ENCODE results near the gene AK6. TPM values are rescaled to one million over a fixed set of nuclear protein-coding genes. Genes with fewer than 3 reads are reported as not detected.
"Not testable (repeated sequence)": the region's sequence is repeated elsewhere in the genome, so short reads cannot be mapped to it uniquely, and the experiment has no call there.

Gene AK6
- total RNA-seq, 2 experiments from 2014 or later, result 63.2 to 93.8 TPM

GRCh38 chr5:69335341-69335935 is 33.9 kb downstream of the AK6 start:
- ATAC-seq (no peak), DNase-seq (no peak)
- H3K4me3 Mint-ChIP-seq, result no peak overlapping the region
- H3K4me1 Mint-ChIP-seq, result peaks cover 15% of the 10 kb centered on the region
- POLR2A ChIA-PET, result interaction anchor here (0.6 to 0.8 kb wide), 2 partner anchors 9 to 118 kb away, joined by 4 read pairs; a partner anchor contains a TSS
- no peaks in the 10 kb centered on the region for H3K9me3 Mint-ChIP-seq (ENCODE audit: low read depth)
- H3K27ac Mint-ChIP-seq, result no peak overlapping the region
- no peaks in the 10 kb centered on the region for H3K27me3 Mint-ChIP-seq
- peaks cover 3% of the 10 kb centered on the region for H3K36me3 Mint-ChIP-seq (ENCODE audit: low read depth)
- intact Hi-C loops (cut with DNase I, micrococcal nuclease), result loop anchor here (2.0 to 10.0 kb wide), 6 partner anchors 101 to 1121 kb away; partner anchors contain the start of genes CCNB1 (in 1 of the 2), CDK7 (in 1 of the 2) and PIK3R1 (in 1 of the 2)
- CTCF ChIA-PET, result interaction anchor here (0.6 to 1.7 kb wide), 8 partner anchors 7 to 306 kb away, joined by 3 to 7 read pairs (median 4); partner anchors contain the start of gene CDK7

GRCh38 chr5:69334793-69335268 is 34.5 kb downstream of the AK6 start:
- POLR2A ChIA-PET, result interaction anchor here (0.7 to 0.8 kb wide), 2 partner anchors 33 to 118 kb away, joined by 3 to 4 read pairs; a partner anchor contains a TSS
- intact Hi-C loops (cut with DNase I, micrococcal nuclease), result loop anchor here (1.0 to 10.0 kb wide), 7 partner anchors 100 to 1120 kb away; partner anchors contain the start of genes CCNB1 (in 1 of the 2), CDK7 (in 1 of the 2) and PIK3R1 (in 1 of the 2)
- DNase-seq (peak; percentile 91), ATAC-seq (peak; percentile 78)
- no peak overlapping the region for H3K27ac Mint-ChIP-seq
- H3K4me3 Mint-ChIP-seq, result no peak overlapping the region
- H3K9me3 Mint-ChIP-seq (ENCODE audit: low read depth), result no peaks in the 10 kb centered on the region
- H3K27me3 Mint-ChIP-seq, result no peaks in the 10 kb centered on the region
- H3K36me3 Mint-ChIP-seq (ENCODE audit: low read depth), result peaks cover 5% of the 10 kb centered on the region
- CTCF ChIA-PET, result interaction anchor here (0.6 to 1.7 kb wide), 14 partner anchors 8 to 305 kb away, joined by 3 to 7 read pairs (median 3); partner anchors contain the start of genes CDK7 and SLC30A5
- H3K4me1 Mint-ChIP-seq, result peaks cover 15% of the 10 kb centered on the region

DNA sequence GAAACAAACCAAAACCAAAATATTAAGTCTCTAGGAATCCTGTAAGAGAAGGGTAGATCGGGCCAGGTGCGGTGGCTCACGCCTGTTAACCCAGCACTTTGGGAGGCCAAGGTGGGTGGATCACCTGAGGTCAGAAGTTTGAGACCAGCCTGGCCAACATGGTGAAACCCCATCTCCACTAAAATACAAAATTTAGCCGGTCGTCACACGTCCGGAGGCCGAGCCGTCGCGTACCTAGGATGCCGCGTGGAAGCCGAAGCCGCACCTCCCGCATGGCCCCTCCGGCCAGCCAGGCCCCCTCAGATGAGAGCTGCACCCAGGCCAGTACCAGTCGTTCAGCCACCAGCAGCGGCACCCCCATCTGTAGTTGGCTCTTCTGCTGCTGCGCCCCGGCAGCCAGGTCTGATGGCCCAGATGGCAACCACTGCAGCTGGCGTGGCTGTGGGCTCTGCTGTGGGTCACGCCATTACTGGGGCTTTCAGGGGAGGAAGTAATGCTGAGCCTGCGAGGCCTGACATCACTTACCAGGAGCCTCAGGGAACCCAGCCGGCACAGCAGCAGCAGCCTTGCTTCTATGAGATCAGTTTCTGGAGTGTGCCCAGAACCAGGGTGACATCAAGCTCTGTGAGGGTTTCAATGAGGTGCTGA is 35.5 kb downstream of the AK6 start:
- POLR2A ChIA-PET; H3K4me3 Mint-ChIP-seq; H3K27me3 Mint-ChIP-seq; DNase-seq; H3K9me3 Mint-ChIP-seq (ENCODE audit: low read depth); H3K27ac Mint-ChIP-seq; ATAC-seq; H3K36me3 Mint-ChIP-seq (ENCODE audit: low read depth): not testable (repeated sequence)
- peaks cover 15% of the 10 kb centered on the region for H3K4me1 Mint-ChIP-seq
- CTCF ChIA-PET, result interaction anchor here (0.7 to 1.7 kb wide), 8 partner anchors 9 to 240 kb away, joined by 3 to 5 read pairs (median 3); partner anchors contain the start of gene SLC30A5
- intact Hi-C loops (cut with DNase I, micrococcal nuclease), result loop anchor here (1.0 to 10.0 kb wide), 7 partner anchors 99 to 1119 kb away; partner anchors contain the start of genes CCNB1 (in 1 of the 2), CDK7 (in 1 of the 2) and PIK3R1 (in 1 of the 2)

DNA sequence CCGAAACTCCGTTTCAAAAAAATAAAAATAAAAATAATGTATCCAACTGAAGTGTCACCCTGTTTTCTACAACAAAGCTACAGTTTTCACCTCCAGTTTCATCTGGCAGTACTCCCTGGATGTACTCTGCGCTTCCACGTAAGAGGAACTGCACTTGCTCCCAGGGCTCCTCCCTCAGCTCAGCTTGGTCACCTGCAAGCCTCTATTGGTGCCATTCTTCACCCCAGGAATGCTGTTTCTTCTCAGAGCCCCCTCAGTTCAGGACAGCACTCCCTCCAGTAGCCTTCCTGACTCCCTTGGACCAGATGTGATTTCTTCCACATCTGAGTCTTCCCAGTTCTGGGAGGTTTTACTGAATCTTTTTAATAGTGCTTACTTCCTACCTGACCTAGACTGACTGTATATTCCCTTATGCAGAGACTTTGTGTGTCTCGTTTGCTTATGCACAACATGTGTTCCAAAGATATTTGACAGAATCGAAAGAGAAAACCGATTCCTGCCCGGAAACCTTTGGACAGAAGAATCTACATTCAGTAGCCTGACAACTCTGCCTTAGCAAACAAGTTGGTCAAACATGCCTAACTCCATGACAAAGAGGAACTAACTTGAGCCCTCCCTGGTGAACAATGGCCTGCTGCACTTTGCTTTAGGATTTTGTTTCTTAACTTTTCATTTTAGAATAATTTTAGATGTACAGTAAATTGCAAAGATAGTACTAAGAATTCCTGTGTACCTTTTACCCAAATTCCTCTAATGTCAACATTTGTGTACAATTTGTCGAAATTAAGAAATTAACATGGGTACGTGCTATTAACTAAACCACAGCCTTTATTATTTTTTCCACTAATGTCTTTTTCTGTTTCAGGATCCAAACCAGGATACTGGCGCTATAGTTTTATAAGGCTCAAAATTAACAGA is 37.5 kb downstream of the AK6 start:
- no peak for DNase-seq
- Mint-ChIP-seq H3K36me3 (ENCODE audit: low read depth) (peaks cover 5% of the 10 kb centered on the region), H3K27ac (peak overlapping the region; percentile 98), H3K27me3 (no peaks in the 10 kb centered on the region), H3K4me1 (peaks cover 15% of the 10 kb centered on the region), H3K9me3 (ENCODE audit: low read depth) (no peaks in the 10 kb centered on the region), H3K4me3 (peak overlapping the region; percentile 75)
- no peak for ATAC-seq
- ChIA-PET CTCF (interaction anchor here (0.8 to 1.2 kb wide), 2 partner anchors 30 to 238 kb away, joined by 3 to 8 read pairs; partner anchors contain the start of gene SLC30A5), POLR2A (interaction anchor here (0.6 to 1.2 kb wide), 3 partner anchors 14 to 97 kb away, joined by 3 to 5 read pairs (median 4); partner anchors contain the start of genes AK6, CDK7, RAD17 and TAF9)
- intact Hi-C loops (cut with DNase I, micrococcal nuclease), result loop anchor here (1.0 to 10.0 kb wide), 9 partner anchors 38 to 1117 kb away; partner anchors contain the start of genes AK6 (in 2 of the 2), CDK7 (in 2 of the 2), RAD17 (in 2 of the 2) and TAF9 (in 2 of the 2)

GRCh38 chr5:69329905-69330489 is 39.3 kb downstream of the AK6 start:
- H3K36me3 Mint-ChIP-seq (ENCODE audit: low read depth), result peaks cover 5% of the 10 kb centered on the region
- no peaks in the 10 kb centered on the region for H3K27me3 Mint-ChIP-seq
- POLR2A ChIA-PET, result no interaction called here
- no peak for DNase-seq
- H3K4me3 Mint-ChIP-seq, result no peak overlapping the region
- no peak overlapping the region for H3K27ac Mint-ChIP-seq
- no peak for ATAC-seq
- CTCF ChIA-PET, result no interaction called here
- intact Hi-C loops (cut with DNase I, micrococcal nuclease), result loop anchor here (10.0 kb wide), 4 partner anchors 95 to 1115 kb away; partner anchors contain the start of genes CCNB1 (in 1 of the 2), CDK7 (in 1 of the 2) and PIK3R1 (in 1 of the 2)
- peaks cover 15% of the 10 kb centered on the region for H3K4me1 Mint-ChIP-seq
- H3K9me3 Mint-ChIP-seq (ENCODE audit: low read depth), result no peaks in the 10 kb centered on the region

- intact Hi-C loops (cut with DNase I, micrococcal nuclease), result no loop called here
- peaks cover 3% of the 10 kb centered on the region for H3K36me3 Mint-ChIP-seq (ENCODE audit: low read depth)
- ChIA-PET POLR2A (no interaction called here), CTCF (no interaction called here)
- no peaks in the 10 kb centered on the region for H3K9me3 Mint-ChIP-seq (ENCODE audit: low read depth)
- H3K27me3 Mint-ChIP-seq, result no peaks in the 10 kb centered on the region
- no peak for ATAC-seq
- H3K4me1 Mint-ChIP-seq, result no peaks in the 10 kb centered on the region
- H3K4me3 Mint-ChIP-seq, result no peak overlapping the region
- H3K27ac Mint-ChIP-seq, result no peak overlapping the region
- DNase-seq, result no peak
Measured at GRCh38 chr5:69326365-69326764, 43.0 kb downstream of the AK6 start.

GRCh38 chr5:69317391-69317790 is 51.9 kb downstream of the AK6 start:
- Mint-ChIP-seq H3K27ac (no peak overlapping the region), H3K4me1 (no peaks in the 10 kb centered on the region), H3K27me3 (no peaks in the 10 kb centered on the region), H3K9me3 (ENCODE audit: low read depth) (no peaks in the 10 kb centered on the region), H3K36me3 (ENCODE audit: low read depth) (peaks cover 20% of the 10 kb centered on the region), H3K4me3 (no peak overlapping the region)
- ChIA-PET POLR2A (no interaction called here), CTCF (no interaction called here)
- no peak for ATAC-seq
- DNase-seq, result no peak
- intact Hi-C loops (cut with DNase I, micrococcal nuclease), result no loop called here

DNA sequence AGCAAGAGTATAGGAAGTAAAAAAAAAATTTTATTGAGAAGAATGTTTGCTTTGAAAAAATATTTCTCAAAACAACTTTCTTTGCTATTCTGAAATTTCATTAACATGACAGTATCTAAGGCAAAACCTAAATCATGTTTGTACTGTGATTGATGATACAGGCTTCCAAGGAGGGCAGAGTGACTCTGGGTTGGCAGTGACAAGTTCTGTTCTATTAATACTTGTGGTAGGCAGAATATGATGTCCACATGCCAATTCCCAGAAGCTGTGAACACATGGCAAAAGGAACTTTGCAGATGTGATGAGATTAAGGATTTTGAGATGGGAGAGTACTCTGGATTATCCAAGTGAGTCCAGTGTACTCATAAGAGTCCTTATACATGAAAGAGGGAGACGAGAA is 53.3 kb downstream of the AK6 start:
- POLR2A ChIA-PET, result no interaction called here
- ATAC-seq, result no peak
- CTCF ChIA-PET, result no interaction called here

GRCh38 chr5:69313428-69313827 is 55.9 kb downstream of the AK6 start:
- no peaks in the 10 kb centered on the region for H3K9me3 Mint-ChIP-seq (ENCODE audit: low read depth)
- intact Hi-C loops (cut with DNase I, micrococcal nuclease), result no loop called here
- H3K36me3 Mint-ChIP-seq (ENCODE audit: low read depth), result peaks cover 35% of the 10 kb centered on the region
- CTCF ChIA-PET, result no interaction called here
- POLR2A ChIA-PET, result no interaction called here
- H3K4me1 Mint-ChIP-seq, result peaks cover 5% of the 10 kb centered on the region
- no peak for DNase-seq
- no peaks in the 10 kb centered on the region for H3K27me3 Mint-ChIP-seq
- H3K4me3 Mint-ChIP-seq, result no peak overlapping the region
- no peak for ATAC-seq
- H3K27ac Mint-ChIP-seq, result no peak overlapping the region

More for the DNA sequence above, 53.3 kb downstream of the AK6 start:
- H3K4me1 Mint-ChIP-seq, result no peaks in the 10 kb centered on the region
- no peaks in the 10 kb centered on the region for H3K9me3 Mint-ChIP-seq (ENCODE audit: low read depth)
- DNase-seq, result no peak
- H3K36me3 Mint-ChIP-seq (ENCODE audit: low read depth), result peaks cover 23% of the 10 kb centered on the region
- H3K27me3 Mint-ChIP-seq, result no peaks in the 10 kb centered on the region
- H3K27ac Mint-ChIP-seq, result no peak overlapping the region
- no peak overlapping the region for H3K4me3 Mint-ChIP-seq
- intact Hi-C loops (cut with DNase I, micrococcal nuclease), result no loop called here

- ATAC-seq, result no peak
Measured at GRCh38 chr5:69312459-69313160, 56.7 kb downstream of the AK6 start.

More at GRCh38 chr5:69312459-69313160, 56.7 kb downstream of the AK6 start:
- DNase-seq, result no peak
- Mint-ChIP-seq H3K27me3 (no peaks in the 10 kb centered on the region), H3K9me3 (ENCODE audit: low read depth) (no peaks in the 10 kb centered on the region), H3K27ac (no peak overlapping the region), H3K4me3 (no peak overlapping the region), H3K4me1 (peaks cover 12% of the 10 kb centered on the region), H3K36me3 (ENCODE audit: low read depth) (peaks cover 42% of the 10 kb centered on the region)
- POLR2A ChIA-PET, result no interaction called here
- intact Hi-C loops (cut with DNase I, micrococcal nuclease), result no loop called here
- CTCF ChIA-PET, result interaction anchor here (0.6 to 1.0 kb wide), 2 partner anchors 23 to 262 kb away, joined by 3 read pairs; no protein-coding TSS in a partner anchor

All from activated CD4-positive, alpha-beta T cell treated with anti-CD3 and anti-CD28 coated beads for 36 hours (primary cell).